Activated T-helper 1 cell treated with anti-CD3 and anti-CD28 coated beads, Interleukin-12 subunit alpha, Interleukin-12 subunit beta, Interleukin-2, Interleukin-4 antibody, amounts not matched to agents 30 ng/mL and 10 ng/mL and 1 ng/mL, durations not matched to agents 14 hours and 24 hours and 36 hours (primary cell): ENCODE data around the gene IRGM. TPM values are rescaled to one million over a fixed set of nuclear protein-coding genes. Genes with fewer than 3 reads are reported as not detected.

Source experiments
- total RNA-seq: library from RNA; stranded (reverse); gene quantifications from 2 replicates; pipeline ENCODE4 v1.2.3, GENCODE V29; 2022

IRGM gene
- total RNA-seq, 1 donor from 2014 or later: 0.96 TPM

Other genes with a start within 250 kb of the IRGM start
- gene SYNPO, start 205.9 kb upstream of the IRGM start, total RNA-seq: not detected in 2 replicates
- gene MYOZ3, start 185.3 kb upstream of the IRGM start, total RNA-seq: 0.49 and 0.51 TPM in 2 replicates
- gene RBM22, start 145.5 kb upstream of the IRGM start, total RNA-seq: 77.5 and 81.9 TPM in 2 replicates
- 42.3 and 46.4 TPM in 2 replicates for gene DCTN4, start 87.5 kb upstream of the IRGM start, total RNA-seq
- gene SMIM3, start 67.8 kb upstream of the IRGM start, total RNA-seq: 12.8 and 13.4 TPM in 2 replicates
- 0.56 and 0.57 TPM in 2 replicates for gene ZNF300, start 58.5 kb downstream of the IRGM start, total RNA-seq
- gene GPX3, start 174.1 kb downstream of the IRGM start, total RNA-seq: not detected in 2 replicates
- gene TNIP1, start 234.5 kb downstream of the IRGM start, total RNA-seq: 287 and 304 TPM in 2 replicates